Gastroesophageal sphincter (tissue), 3 donors: ENCODE data around the gene CIBAR2.

Source experiments
- POLR2A ChIP-seq, 2 donors: fragments of 450-650 bp; IDR thresholded peaks; one replicate each; pipeline ENCODE4 v1.6.1; 2017; ENCODE audit warnings: antibody characterized with exemption in 2 of 2, mild to moderate bottlenecking in 2 of 2, moderate library complexity in 1 of 2
- POLR2AphosphoS5 ChIP-seq: sonication (generic); formaldehyde crosslinking; IDR thresholded peaks from one replicate; pipeline ENCODE4 v1.6.1; 2017; ENCODE audit warnings: antibody characterized with exemption
- TF ChIP-seq, protein P1 (sequence below), 4 experiments: fragments of 200-600 bp in 2 of 4; fragments of 450-650 bp in 2 of 4; sonication (generic) in 1 of 4; IDR thresholded peaks; one replicate each; pipeline ENCODE4 v1.5.1; 2017 to 2019; ENCODE audit warnings: antibody characterized with exemption in 4 of 4, mild to moderate bottlenecking in 2 of 4, moderate library complexity in 2 of 4

DNA sequence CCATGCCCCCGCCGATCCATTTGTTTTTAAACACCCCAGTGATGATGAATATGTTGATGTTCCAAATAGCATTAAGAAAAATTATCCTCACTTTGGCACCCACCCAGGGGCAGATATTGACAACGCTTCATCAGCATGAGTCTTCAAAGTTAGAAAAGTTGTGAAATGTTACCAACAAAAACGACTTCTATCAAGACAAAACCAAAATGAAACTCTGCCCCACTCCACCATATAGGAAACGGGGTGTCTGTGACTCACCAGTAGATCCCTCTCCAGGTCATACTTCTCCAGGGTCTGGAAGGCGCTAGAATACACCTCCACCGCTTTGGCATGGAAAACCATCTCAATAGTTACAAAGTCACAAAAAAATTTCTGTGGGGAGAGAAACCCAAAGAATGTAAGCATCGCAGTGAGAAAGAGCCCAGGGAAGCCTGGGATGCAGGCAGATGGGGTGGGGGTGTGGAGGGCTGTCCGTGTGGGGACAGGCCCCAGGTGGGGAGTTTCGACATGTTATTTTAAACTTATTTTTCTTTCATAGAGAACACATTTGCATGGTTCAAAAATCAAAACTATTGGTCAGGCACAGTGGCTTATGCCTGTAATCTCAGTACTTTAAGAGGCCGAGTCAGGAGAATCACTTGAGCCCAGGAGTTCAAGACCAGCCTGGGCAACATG, 10.2 kb downstream of the CIBAR2 start:
- TF ChIP-seq, protein P1, sequence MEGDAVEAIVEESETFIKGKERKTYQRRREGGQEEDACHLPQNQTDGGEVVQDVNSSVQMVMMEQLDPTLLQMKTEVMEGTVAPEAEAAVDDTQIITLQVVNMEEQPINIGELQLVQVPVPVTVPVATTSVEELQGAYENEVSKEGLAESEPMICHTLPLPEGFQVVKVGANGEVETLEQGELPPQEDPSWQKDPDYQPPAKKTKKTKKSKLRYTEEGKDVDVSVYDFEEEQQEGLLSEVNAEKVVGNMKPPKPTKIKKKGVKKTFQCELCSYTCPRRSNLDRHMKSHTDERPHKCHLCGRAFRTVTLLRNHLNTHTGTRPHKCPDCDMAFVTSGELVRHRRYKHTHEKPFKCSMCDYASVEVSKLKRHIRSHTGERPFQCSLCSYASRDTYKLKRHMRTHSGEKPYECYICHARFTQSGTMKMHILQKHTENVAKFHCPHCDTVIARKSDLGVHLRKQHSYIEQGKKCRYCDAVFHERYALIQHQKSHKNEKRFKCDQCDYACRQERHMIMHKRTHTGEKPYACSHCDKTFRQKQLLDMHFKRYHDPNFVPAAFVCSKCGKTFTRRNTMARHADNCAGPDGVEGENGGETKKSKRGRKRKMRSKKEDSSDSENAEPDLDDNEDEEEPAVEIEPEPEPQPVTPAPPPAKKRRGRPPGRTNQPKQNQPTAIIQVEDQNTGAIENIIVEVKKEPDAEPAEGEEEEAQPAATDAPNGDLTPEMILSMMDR (IDR thresholded peaks at IDR 0.05), result no peak
- TF ChIP-seq POLR2AphosphoS5 (no peak), POLR2A (IDR thresholded peaks at IDR 0.05) (no peak)
